MM.1S (cell line): Measurements from ENCODE around the gene CYP2A6.

Experiments
- DNase-seq: peaks from one replicate; pipeline ENCODE4 v3.0.0-alpha.2; 2015
- H2AFZ ChIP-seq: fragments of 300-600 bp; sonication (generic); 2 replicates; pipeline ENCODE4 v1.6.0; 2016; ENCODE audit warnings: antibody characterized with exemption, low read length
- H3F3A ChIP-seq: fragments of 300-600 bp; sonication (generic); 2 replicates; pipeline ENCODE4 v1.6.1; 2016; ENCODE audit warnings: mild to moderate bottlenecking, antibody characterized with exemption, low read length, moderate library complexity, mixed read lengths; ENCODE audit not compliant: insufficient read depth
- H3K27ac ChIP-seq: fragments of 300-600 bp; sonication (generic); 2 replicates; pipeline ENCODE4 v1.5.1; 2016; ENCODE audit warnings: mild to moderate bottlenecking, low read length
- H3K27me3 ChIP-seq: fragments of 300-600 bp; sonication (generic); replicated peaks from 2 replicates; pipeline ENCODE4 v1.6.0; 2016; ENCODE audit warnings: low read length; ENCODE audit not compliant: insufficient read depth
- H3K36me3 ChIP-seq: fragments of 300-600 bp; sonication (generic); replicated peaks from 2 replicates; pipeline ENCODE4 v1.6.1; 2016; ENCODE audit warnings: mild to moderate bottlenecking, low read length, mixed read lengths; ENCODE audit not compliant: insufficient read depth
- H3K4me1 ChIP-seq: fragments of 300-600 bp; sonication (generic); 2 replicates; pipeline ENCODE4 v1.6.1; 2016; ENCODE audit warnings: low read length, mixed read lengths
- H3K4me2 ChIP-seq: fragments of 300-600 bp; sonication (generic); 2 replicates; pipeline ENCODE4 v1.6.0; 2016; ENCODE audit warnings: low read depth, low read length
- H3K4me3 ChIP-seq: fragments of 300-600 bp; sonication (generic); 2 replicates; pipeline ENCODE4 v1.5.1; 2016; ENCODE audit warnings: low read length, mixed read lengths
- H3K79me2 ChIP-seq: fragments of 300-600 bp; sonication (generic); 2 replicates; pipeline ENCODE4 v1.6.1; 2016; ENCODE audit warnings: mixed run types, low read length, mixed read lengths
- H3K9ac ChIP-seq: fragments of 300-600 bp; sonication (generic); 2 replicates; pipeline ENCODE4 v1.6.1; 2016; ENCODE audit warnings: low read length, mixed read lengths
- H3K9me2 ChIP-seq: fragments of 300-600 bp; sonication (generic); replicated peaks from 2 replicates; pipeline ENCODE4 v1.6.1; 2016; ENCODE audit warnings: mild to moderate bottlenecking, low read length, mixed read lengths; ENCODE audit not compliant: insufficient read depth
- H3K9me3 ChIP-seq: fragments of 300-600 bp; sonication (generic); replicated peaks from 2 replicates; pipeline ENCODE4 v1.6.1; 2016; ENCODE audit warnings: mild to moderate bottlenecking, low read length, mixed read lengths; ENCODE audit not compliant: insufficient read depth
- H4K20me1 ChIP-seq: fragments of 300-600 bp; sonication (generic); 2 replicates; pipeline ENCODE4 v1.6.1; 2016; ENCODE audit warnings: mild to moderate bottlenecking, low read length, moderate library complexity, mixed read lengths; ENCODE audit not compliant: insufficient read depth
- CTCF ChIP-seq: fragments of 300-600 bp; sonication (generic); IDR thresholded peaks from 2 replicates; pipeline ENCODE4 v1.5.1; 2016; ENCODE audit warnings: antibody characterized with exemption, low read length, mixed read lengths
- EZH2 ChIP-seq: fragments of 300-600 bp; sonication (generic); optimal IDR thresholded peaks from 2 replicates; pipeline ENCODE3; 2017; ENCODE audit warnings: low read depth, mild to moderate bottlenecking, antibody characterized with exemption, low read length, mixed read lengths
- EZH2phosphoT487 ChIP-seq: fragments of 300-600 bp; sonication (generic); IDR thresholded peaks from 2 replicates; pipeline ENCODE4 v1.6.1; 2018; ENCODE audit warnings: antibody characterized with exemption, low read length

Gene CYP2A6

DNA sequence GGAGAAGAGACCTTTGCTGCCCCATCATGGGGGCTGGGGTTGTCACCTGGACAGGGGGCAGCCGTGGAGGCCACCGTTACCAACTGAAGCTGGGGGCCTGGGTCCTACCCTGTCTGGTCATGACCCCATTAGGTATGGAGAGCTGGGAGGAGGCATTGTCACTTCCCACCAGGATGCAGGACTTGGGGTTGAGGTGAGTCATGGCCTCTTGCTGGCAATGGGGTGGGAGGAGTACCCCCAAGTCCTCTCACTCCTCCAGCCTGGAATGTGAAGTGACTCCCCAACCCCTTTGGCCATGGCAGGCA lies 42.3 kb downstream of the CYP2A6 start:
- Histone ChIP-seq H3K4me1 (peaks cover 9% of the 10 kb centered on the region), H3K9me3 (no peaks in the 10 kb centered on the region), H3K27me3 (peaks cover 4% of the 10 kb centered on the region; the same call in 1 of the 2 replicates), H3K79me2 (peaks cover 10% of the 10 kb centered on the region; the same call in 1 of the 2 replicates), H3K4me2 (no peak overlapping the region), H3F3A (no peaks in the 10 kb centered on the region), H4K20me1 (no peaks in the 10 kb centered on the region; the same call in 1 of the 2 replicates), H3K9ac (no peak overlapping the region), H3K36me3 (no peaks in the 10 kb centered on the region), H3K27ac (no peak overlapping the region), H2AFZ (no peak overlapping the region), H3K4me3 (no peak overlapping the region), H3K9me2 (no peaks in the 10 kb centered on the region)
- no peak for DNase-seq
- TF ChIP-seq CTCF (no peak), EZH2phosphoT487 (no peak), EZH2 (no peak)

DNA sequence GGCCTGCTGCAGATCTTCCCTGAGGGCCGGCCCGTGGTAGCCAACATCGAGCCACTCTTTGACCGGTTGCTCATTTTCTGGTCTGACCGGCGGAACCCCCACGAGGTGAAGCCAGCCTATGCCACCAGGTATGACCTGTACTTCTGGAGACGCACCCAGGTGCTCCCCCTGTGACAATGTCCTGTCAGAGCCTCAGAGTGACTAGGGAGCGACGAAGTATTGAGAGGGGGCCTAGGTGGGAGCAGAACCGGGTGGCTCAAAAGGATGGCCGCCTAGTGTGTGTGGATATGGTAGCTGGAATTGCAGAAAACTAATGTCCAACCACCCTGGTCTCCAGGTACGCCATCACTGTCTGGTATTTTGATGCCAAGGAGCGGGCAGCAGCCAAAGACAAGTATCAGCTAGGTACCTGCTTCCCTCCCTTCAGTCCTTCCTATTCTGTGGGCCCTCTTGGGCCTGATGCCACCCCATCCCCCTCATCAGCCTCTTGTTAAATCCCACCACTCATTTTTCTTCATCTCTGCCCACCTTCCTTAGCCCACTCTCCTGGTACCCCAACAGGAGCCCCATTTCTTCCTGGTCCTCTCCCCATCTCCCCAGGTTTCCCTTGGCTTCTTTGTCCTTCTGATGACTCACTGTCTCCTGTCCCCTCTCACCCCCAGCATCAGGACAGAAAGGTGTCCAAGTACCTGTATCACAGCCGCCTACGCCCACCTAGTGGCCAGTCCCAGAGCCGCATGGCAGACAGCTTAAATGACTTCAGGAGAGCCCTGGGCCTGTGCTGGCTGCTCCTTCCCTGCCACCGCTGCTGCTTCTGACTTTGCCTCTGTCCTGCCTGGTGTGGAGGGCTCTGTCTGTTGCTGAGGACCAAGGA lies 42.9 kb downstream of the CYP2A6 start:
- H2AFZ ChIP-seq = no peak overlapping the region
- TF ChIP-seq EZH2 (no peak), EZH2phosphoT487 (no peak), CTCF (peak; percentile 24; the same call in 1 of the 2 replicates)
- no peaks in the 10 kb centered on the region; the same call in 1 of the 2 replicates for H4K20me1 ChIP-seq
- no peaks in the 10 kb centered on the region for H3F3A ChIP-seq
- H3K36me3 ChIP-seq = no peaks in the 10 kb centered on the region
- no peaks in the 10 kb centered on the region for H3K9me2 ChIP-seq
- H3K79me2 ChIP-seq = peaks cover 15% of the 10 kb centered on the region
- peaks cover 4% of the 10 kb centered on the region; the same call in 1 of the 2 replicates for H3K27me3 ChIP-seq
- no peak overlapping the region for H3K27ac ChIP-seq
- H3K9me3 ChIP-seq = no peaks in the 10 kb centered on the region
- DNase-seq = no peak
- no peak overlapping the region for H3K9ac ChIP-seq
- H3K4me3 ChIP-seq = no peak overlapping the region
- H3K4me1 ChIP-seq = peaks cover 15% of the 10 kb centered on the region
- H3K4me2 ChIP-seq = no peak overlapping the region

GRCh38 chr19:40806423-40807146 lies 43.7 kb downstream of the CYP2A6 start:
- H3K79me2 ChIP-seq = peaks cover 21% of the 10 kb centered on the region
- H4K20me1 ChIP-seq = no peaks in the 10 kb centered on the region; the same call in 1 of the 2 replicates
- no peak for TF ChIP-seq EZH2phosphoT487
- no peak for TF ChIP-seq EZH2
- TF ChIP-seq CTCF = peak; percentile 18
- no peaks in the 10 kb centered on the region for H3K9me3 ChIP-seq
- no peak overlapping the region for H3K4me3 ChIP-seq
- H3K9me2 ChIP-seq = no peaks in the 10 kb centered on the region
- no peak overlapping the region for H3K27ac ChIP-seq
- H3K27me3 ChIP-seq = 0 out of 2 replicates have a peak, but pooled peaks cover 2% of the 10 kb centered on the region
- no peak overlapping the region for H3K9ac ChIP-seq
- H3K4me2 ChIP-seq = no peak overlapping the region
- DNase-seq = no peak
- no peaks in the 10 kb centered on the region for H3K36me3 ChIP-seq
- H3F3A ChIP-seq = no peaks in the 10 kb centered on the region
- no peak overlapping the region for H2AFZ ChIP-seq
- peaks cover 21% of the 10 kb centered on the region for H3K4me1 ChIP-seq
